ENCODE results near the gene HCRTR1.

Gene HCRTR1

DNA sequence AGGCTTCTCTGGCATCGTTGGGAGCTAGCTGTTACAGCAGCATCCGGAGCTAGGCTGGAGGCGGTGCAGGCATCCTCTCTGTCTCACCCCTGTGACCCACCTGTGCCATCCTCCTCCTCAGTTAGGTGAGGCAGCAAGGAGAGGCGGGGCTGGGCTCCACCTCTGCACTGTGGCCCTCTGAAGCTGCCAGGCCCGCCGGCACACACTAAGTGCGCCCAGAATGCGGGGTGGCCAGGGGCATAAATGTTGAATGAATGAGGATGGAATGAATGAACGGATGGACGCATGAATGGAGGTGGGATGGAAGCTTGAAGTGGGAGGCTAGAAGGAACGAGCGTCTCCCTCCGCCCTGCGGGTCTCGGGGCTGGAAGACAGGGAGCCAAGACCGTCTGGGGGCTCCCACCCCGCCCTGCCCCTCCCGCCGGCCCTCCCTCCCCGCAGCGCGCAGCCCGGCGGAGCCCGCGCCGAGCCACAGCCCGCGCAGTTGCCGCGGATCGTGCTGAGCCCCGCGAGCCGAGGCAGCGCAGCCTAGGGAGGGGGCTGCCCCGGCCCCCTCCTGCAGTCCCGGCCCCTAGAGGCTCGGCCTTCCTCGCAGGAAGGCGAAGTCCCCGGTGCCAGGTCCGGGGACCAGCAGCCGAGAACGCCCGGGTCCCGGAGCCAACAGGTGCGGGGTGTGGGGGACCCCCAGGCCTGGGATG lies at the start of gene HCRTR1:
Gene HCRTR1, plus strand, starts transcription at position 472 of the 698 bp plus-strand sequence. CDS start 1,504 bp downstream, outside the sequence.
- no peaks in the 10 kb centered on the region for H3K36me3 ChIP-seq (ENCODE audit: control insufficient read depth, insufficient read depth, low read length)
- H3K9me3 ChIP-seq (ENCODE audit: control insufficient read depth, insufficient read depth, low read length): no peaks in the 10 kb centered on the region
- H3K4me3 ChIP-seq (ENCODE audit: low read depth, low read length): peak within 1 kb of the TSS; percentile 60
- peaks cover 4% of the 10 kb centered on the region for H3K4me1 ChIP-seq (ENCODE audit: control insufficient read depth, insufficient read depth, low read length)
- no peak within 1 kb of the TSS for H3K9ac ChIP-seq (ENCODE audit: low read depth, low read length)
- H3K27me3 ChIP-seq (ENCODE audit: control insufficient read depth, insufficient read depth, low read length): peaks cover 34% of the 10 kb centered on the region

DNA sequence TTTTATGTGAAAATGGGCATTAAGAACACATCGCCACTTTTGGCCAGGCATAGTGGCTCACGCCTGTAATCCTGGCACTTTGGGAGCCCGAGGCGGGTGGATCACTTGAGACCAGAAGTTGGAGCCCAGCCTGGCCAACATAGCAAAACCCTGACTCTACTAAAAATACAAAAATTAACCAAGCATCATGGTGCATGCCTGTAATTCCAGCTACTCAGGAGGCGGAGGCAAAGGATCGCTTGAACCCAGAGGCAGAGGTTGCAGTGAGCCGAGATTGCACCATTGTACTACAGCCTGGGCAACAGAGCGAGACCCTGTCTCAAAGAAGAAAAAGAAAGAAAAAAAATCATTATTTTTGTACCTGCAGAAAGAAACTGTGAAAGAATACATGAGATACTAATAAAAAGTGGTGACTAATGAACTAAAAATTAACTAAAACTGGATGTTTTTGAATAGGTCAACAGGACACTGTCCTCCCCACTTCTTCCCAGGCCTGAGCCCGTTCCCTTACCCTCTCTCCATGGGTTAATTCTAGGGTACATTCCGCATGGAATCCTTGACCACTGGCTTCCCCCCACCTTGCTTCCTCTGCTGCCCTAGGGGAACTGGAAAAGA lies 49.4 kb upstream of the HCRTR1 start:
- no peak overlapping the region for H3K4me3 ChIP-seq (ENCODE audit: low read depth, low read length)
- no peak overlapping the region for H3K9ac ChIP-seq (ENCODE audit: low read depth, low read length)
- no peaks in the 10 kb centered on the region for H3K9me3 ChIP-seq (ENCODE audit: control insufficient read depth, insufficient read depth, low read length)
- H3K4me1 ChIP-seq (ENCODE audit: control insufficient read depth, insufficient read depth, low read length): peaks cover 3% of the 10 kb centered on the region
- H3K27me3 ChIP-seq (ENCODE audit: control insufficient read depth, insufficient read depth, low read length): no peaks in the 10 kb centered on the region
- no peaks in the 10 kb centered on the region for H3K36me3 ChIP-seq (ENCODE audit: control insufficient read depth, insufficient read depth, low read length)

DNA sequence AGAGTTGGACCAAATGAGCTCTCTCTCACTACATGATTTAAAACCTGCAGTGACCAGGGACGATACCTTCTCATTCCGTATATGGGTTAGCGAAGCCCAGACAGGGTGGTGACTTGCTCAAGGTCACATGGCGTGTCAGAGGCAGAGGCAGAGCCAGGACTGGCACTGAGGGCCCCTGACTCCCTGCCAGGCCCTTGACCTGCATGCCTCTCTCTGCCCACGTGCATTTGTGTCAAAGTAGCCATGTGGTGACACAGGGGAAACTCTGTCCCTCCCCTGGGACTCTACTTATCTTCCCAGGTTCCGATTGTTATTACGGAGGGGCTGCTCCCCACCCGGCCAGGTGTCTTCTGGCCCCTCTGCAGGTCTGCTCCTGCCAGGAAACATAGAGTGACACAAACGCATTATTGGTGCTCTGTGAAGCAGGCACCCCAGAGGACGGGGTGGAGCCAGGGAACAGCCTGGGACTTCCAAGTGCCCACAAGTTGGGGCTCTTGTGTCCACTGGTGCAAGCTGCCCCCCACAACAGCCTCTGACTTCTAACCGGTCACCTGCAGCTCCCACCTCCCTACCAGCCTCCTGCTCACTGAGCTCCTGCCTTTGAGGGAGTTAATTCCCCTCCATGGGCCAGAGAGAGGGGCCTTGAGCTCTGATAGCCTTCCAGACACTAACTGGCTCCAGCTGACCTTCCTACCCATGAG lies 48.4 kb upstream of the HCRTR1 start:
- peaks cover 3% of the 10 kb centered on the region for H3K4me1 ChIP-seq (ENCODE audit: control insufficient read depth, insufficient read depth, low read length)
- no peak overlapping the region for H3K4me3 ChIP-seq (ENCODE audit: low read depth, low read length)
- no peaks in the 10 kb centered on the region for H3K9me3 ChIP-seq (ENCODE audit: control insufficient read depth, insufficient read depth, low read length)
- no peaks in the 10 kb centered on the region for H3K27me3 ChIP-seq (ENCODE audit: control insufficient read depth, insufficient read depth, low read length)
- no peaks in the 10 kb centered on the region for H3K36me3 ChIP-seq (ENCODE audit: control insufficient read depth, insufficient read depth, low read length)
- no peak overlapping the region for H3K9ac ChIP-seq (ENCODE audit: low read depth, low read length)

DNA sequence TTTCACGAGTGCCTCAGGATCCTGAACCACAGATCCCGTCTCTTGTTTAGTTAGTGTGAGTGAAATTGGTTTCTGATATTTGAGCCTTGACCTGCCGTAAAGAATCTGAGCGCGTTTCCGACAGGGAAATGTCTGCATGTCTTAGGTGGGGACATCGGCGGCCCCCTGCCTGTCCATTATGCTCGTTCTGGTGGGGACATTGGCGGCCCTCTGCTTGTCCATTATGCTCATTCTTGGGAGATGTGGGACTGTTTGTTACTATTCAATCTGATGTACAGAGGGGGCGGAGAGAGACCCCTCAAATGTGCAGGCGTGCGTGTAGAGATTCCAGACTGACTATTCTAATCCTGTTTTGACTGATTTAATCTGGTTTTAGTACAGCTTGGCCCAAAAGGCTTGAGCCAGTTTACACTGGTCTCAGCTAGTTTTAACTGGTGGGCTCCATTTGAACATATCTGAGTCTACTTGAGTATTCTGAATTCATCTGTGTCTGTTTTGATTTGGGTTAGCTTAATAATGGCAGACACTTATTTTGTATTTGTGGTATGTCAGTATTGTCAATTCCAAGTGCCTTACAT lies 47.8 kb upstream of the HCRTR1 start:
- H3K4me3 ChIP-seq (ENCODE audit: low read depth, low read length): no peak overlapping the region
- H3K9ac ChIP-seq (ENCODE audit: low read depth, low read length): no peak overlapping the region
- H3K27me3 ChIP-seq (ENCODE audit: control insufficient read depth, insufficient read depth, low read length): no peaks in the 10 kb centered on the region
- H3K4me1 ChIP-seq (ENCODE audit: control insufficient read depth, insufficient read depth, low read length): no peaks in the 10 kb centered on the region
- H3K36me3 ChIP-seq (ENCODE audit: control insufficient read depth, insufficient read depth, low read length): no peaks in the 10 kb centered on the region
- H3K9me3 ChIP-seq (ENCODE audit: control insufficient read depth, insufficient read depth, low read length): no peaks in the 10 kb centered on the region

DNA sequence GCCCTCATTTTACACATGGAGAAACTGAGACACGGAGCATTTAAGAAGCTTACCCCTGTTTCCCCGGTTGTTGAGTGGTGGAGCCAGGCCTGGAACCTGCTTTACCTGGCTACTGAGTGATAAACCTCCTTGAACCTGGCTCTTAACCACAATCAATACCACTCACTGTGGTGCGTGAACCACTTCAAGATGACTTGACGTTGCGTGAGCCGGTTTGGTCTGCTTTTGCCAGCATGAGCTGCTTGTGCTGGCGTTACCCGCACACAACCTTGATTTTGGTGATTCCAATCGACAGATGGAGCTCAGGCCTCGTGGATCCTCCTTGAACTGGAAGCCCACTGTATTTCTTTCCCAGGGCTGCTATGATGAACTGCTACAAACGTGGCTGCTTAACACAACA lies 47.3 kb upstream of the HCRTR1 start:
- Histone ChIP-seq H3K9ac (ENCODE audit: low read depth, low read length) (no peak overlapping the region), H3K9me3 (ENCODE audit: control insufficient read depth, insufficient read depth, low read length) (no peaks in the 10 kb centered on the region), H3K4me1 (ENCODE audit: control insufficient read depth, insufficient read depth, low read length) (no peaks in the 10 kb centered on the region), H3K4me3 (ENCODE audit: low read depth, low read length) (no peak overlapping the region), H3K27me3 (ENCODE audit: control insufficient read depth, insufficient read depth, low read length) (no peaks in the 10 kb centered on the region), H3K36me3 (ENCODE audit: control insufficient read depth, insufficient read depth, low read length) (no peaks in the 10 kb centered on the region)

DNA sequence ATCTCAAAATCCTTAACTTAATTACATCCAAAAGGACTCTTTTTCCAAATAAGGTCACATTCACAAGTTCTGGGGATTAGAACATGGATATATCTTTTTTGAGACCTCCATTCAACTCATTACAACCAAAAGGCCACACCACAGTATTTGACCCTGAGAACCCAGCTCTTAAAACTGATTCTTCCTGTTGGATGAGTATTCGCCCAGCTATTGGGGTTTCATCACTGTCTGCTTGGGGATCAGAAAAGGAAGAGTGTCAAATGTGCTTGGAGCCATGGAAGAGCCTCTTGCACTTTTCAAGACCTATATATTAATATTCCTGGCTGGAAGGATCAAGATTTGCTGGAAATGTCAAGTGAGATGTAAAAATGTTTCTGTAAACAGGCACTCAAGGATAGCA lies 46.6 kb upstream of the HCRTR1 start:
- no peaks in the 10 kb centered on the region for H3K9me3 ChIP-seq (ENCODE audit: control insufficient read depth, insufficient read depth, low read length)
- H3K9ac ChIP-seq (ENCODE audit: low read depth, low read length): no peak overlapping the region
- H3K27me3 ChIP-seq (ENCODE audit: control insufficient read depth, insufficient read depth, low read length): no peaks in the 10 kb centered on the region
- H3K36me3 ChIP-seq (ENCODE audit: control insufficient read depth, insufficient read depth, low read length): no peaks in the 10 kb centered on the region
- H3K4me1 ChIP-seq (ENCODE audit: control insufficient read depth, insufficient read depth, low read length): peaks cover 4% of the 10 kb centered on the region
- no peak overlapping the region for H3K4me3 ChIP-seq (ENCODE audit: low read depth, low read length)

DNA sequence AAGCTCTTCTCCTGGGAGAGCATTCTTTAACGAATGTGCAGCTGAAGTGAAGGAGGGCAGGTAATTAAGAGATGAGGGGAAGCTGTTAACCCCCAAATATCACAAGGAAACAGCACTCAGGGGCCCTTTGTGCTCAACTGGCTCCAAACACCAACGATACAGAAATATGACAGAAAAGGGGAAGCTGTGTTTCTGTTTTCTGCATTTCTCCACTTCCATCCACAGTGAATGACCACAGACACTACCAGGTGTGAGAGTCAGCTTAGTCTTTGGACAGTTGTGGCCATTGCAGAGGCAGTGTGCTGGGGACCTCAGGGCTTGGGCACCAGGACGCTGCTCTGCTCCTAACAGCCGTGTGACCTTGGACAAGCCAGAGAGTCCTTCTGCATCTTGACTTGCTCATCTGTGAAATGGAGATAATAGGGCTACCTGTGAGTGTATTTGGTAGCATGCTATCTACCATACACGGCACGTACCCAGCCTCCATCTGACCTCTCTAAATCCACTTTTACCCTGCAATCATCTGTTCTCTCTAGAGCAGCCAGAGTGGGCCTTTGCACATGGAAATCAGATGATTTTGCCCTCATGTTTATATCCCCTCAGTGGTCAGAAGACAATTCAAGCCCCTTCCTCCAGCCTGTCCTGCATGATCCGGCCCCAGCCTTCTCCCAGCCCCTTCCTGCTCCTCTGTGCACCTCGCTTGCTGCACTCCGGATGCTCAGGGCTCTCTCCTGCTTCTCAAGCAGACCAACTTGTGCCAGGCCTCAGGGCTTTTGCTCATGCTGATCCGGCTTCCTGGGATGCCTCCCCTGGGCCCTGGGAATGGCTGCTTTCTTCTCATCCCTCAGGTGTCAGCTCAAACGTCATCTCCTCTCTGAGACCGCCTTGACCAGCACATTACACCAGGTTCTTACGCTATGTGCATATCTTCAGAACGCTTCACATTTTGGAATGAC lies 45.9 kb upstream of the HCRTR1 start:
- H3K27me3 ChIP-seq (ENCODE audit: control insufficient read depth, insufficient read depth, low read length): no peaks in the 10 kb centered on the region
- H3K4me3 ChIP-seq (ENCODE audit: low read depth, low read length): no peak overlapping the region
- H3K9ac ChIP-seq (ENCODE audit: low read depth, low read length): no peak overlapping the region
- H3K36me3 ChIP-seq (ENCODE audit: control insufficient read depth, insufficient read depth, low read length): no peaks in the 10 kb centered on the region
- H3K4me1 ChIP-seq (ENCODE audit: control insufficient read depth, insufficient read depth, low read length): peaks cover 8% of the 10 kb centered on the region
- no peaks in the 10 kb centered on the region for H3K9me3 ChIP-seq (ENCODE audit: control insufficient read depth, insufficient read depth, low read length)

DNA sequence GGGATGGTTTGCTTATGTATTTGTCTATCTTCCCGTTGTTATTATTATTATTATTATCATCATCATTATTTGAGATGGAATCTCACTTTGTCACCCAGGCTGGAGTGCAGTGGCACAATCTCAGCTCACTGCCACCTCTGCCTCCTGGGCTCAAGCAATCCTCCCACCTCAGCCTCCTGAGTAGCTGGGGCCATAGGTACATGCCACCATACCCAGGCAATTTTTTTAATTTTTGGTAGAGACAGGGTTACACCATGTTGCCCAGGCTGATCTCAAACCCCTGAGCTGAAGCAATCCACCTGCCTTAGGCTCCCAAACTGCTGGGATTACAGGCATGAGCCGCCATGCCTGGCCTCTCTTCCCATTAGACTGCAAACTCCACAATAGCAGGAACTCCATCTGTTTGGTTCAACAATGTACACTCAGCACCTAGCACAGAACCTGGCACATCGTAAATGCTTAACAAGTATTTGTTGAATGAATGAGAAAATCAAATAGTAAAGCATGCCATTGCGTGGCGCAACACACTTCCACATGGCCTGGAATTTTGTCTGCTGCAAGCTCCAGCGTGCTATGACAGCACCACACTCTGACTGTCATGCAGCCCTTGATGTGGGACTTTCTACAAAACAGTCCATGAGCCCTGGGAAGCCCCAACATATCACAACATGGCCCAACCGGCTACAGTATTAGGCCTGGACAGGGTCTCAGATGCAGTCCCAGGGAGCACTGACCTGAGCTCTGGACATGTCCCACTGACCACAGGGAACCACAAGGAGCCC lies 45.0 kb upstream of the HCRTR1 start:
- H3K36me3 ChIP-seq (ENCODE audit: control insufficient read depth, insufficient read depth, low read length): no peaks in the 10 kb centered on the region
- peaks cover under 1% of the 10 kb centered on the region for H3K27me3 ChIP-seq (ENCODE audit: control insufficient read depth, insufficient read depth, low read length)
- H3K9ac ChIP-seq (ENCODE audit: low read depth, low read length): no peak overlapping the region
- H3K9me3 ChIP-seq (ENCODE audit: control insufficient read depth, insufficient read depth, low read length): no peaks in the 10 kb centered on the region
- no peak overlapping the region for H3K4me3 ChIP-seq (ENCODE audit: low read depth, low read length)
- H3K4me1 ChIP-seq (ENCODE audit: control insufficient read depth, insufficient read depth, low read length): peaks cover 11% of the 10 kb centered on the region

DNA sequence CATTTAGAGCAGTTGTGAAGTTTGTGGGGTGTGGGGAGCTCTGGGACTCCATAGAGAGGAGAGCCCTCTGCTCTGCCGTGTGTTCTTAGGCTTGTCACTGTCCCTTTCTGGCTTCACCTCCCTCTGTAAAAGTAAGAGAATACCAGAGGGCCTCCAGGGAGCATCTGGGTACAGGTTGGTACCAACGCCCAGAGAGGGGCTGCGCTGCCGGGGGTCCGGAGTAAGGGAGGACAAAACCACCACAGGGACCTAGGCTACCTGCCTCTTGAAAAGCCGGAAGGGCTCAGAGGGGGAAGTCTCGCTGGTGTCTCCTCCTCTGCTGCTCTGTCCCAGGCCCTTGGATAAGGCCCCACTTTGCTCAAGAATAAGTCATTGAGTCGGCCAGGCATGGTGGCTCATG lies 44.2 kb upstream of the HCRTR1 start:
- no peak overlapping the region for H3K4me3 ChIP-seq (ENCODE audit: low read depth, low read length)
- H3K9ac ChIP-seq (ENCODE audit: low read depth, low read length): no peak overlapping the region
- H3K9me3 ChIP-seq (ENCODE audit: control insufficient read depth, insufficient read depth, low read length): no peaks in the 10 kb centered on the region
- no peaks in the 10 kb centered on the region for H3K36me3 ChIP-seq (ENCODE audit: control insufficient read depth, insufficient read depth, low read length)
- peaks cover 11% of the 10 kb centered on the region for H3K4me1 ChIP-seq (ENCODE audit: control insufficient read depth, insufficient read depth, low read length)
- H3K27me3 ChIP-seq (ENCODE audit: control insufficient read depth, insufficient read depth, low read length): peaks cover 3% of the 10 kb centered on the region

DNA sequence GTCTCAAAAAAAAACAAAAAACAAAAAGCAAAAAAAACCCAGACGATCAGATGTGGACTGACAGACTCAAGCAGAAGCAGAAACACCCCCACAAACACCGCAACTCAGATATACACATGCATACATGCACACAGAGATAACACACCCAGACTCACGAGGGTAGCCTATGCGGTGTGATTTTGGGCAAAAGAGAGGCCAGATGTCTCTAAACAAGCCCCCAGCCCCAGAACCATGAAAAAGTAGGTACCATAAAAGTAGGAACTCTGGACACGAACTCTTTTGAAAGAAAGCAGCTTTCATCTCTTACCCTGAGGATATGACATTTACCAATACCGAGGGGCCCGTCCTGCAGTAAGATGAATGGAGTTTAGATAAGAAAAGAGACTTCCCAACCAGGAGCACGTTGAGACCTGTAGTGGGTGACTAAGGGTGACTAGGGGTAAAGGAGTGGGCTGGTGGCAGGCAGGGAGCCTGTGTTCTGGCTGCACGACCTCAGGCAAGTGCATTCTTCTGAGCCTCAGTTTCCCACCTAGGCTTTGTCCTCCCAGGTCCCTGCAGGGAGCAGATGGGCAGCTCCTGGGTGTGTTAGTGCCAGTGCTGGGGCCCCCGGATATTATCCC lies 42.6 kb upstream of the HCRTR1 start:
- H3K4me1 ChIP-seq (ENCODE audit: control insufficient read depth, insufficient read depth, low read length): peaks cover 17% of the 10 kb centered on the region

More for the DNA sequence above, 42.6 kb upstream of the HCRTR1 start:
- peaks cover 3% of the 10 kb centered on the region for H3K27me3 ChIP-seq (ENCODE audit: control insufficient read depth, insufficient read depth, low read length)
- H3K4me3 ChIP-seq (ENCODE audit: low read depth, low read length): no peak overlapping the region
- no peak overlapping the region for H3K9ac ChIP-seq (ENCODE audit: low read depth, low read length)
- H3K9me3 ChIP-seq (ENCODE audit: control insufficient read depth, insufficient read depth, low read length): no peaks in the 10 kb centered on the region
- H3K36me3 ChIP-seq (ENCODE audit: control insufficient read depth, insufficient read depth, low read length): no peaks in the 10 kb centered on the region
